HG03060 (cell line): ENCODE measurements around the gene MEIOB.
"Not testable (repeated sequence)": the region's sequence is repeated elsewhere in the genome, so short reads cannot be mapped to it uniquely, and the experiment has no call there.

Experiments
- ATAC-seq: cut with Tn5 transposase; IDR thresholded peaks from one replicate; pipeline ENCODE4 v1.9.1; 2021; ENCODE audit warnings: low read depth, moderate number of reproducible peaks; ENCODE audit not compliant: unreplicated experiment

Gene MEIOB

DNA sequence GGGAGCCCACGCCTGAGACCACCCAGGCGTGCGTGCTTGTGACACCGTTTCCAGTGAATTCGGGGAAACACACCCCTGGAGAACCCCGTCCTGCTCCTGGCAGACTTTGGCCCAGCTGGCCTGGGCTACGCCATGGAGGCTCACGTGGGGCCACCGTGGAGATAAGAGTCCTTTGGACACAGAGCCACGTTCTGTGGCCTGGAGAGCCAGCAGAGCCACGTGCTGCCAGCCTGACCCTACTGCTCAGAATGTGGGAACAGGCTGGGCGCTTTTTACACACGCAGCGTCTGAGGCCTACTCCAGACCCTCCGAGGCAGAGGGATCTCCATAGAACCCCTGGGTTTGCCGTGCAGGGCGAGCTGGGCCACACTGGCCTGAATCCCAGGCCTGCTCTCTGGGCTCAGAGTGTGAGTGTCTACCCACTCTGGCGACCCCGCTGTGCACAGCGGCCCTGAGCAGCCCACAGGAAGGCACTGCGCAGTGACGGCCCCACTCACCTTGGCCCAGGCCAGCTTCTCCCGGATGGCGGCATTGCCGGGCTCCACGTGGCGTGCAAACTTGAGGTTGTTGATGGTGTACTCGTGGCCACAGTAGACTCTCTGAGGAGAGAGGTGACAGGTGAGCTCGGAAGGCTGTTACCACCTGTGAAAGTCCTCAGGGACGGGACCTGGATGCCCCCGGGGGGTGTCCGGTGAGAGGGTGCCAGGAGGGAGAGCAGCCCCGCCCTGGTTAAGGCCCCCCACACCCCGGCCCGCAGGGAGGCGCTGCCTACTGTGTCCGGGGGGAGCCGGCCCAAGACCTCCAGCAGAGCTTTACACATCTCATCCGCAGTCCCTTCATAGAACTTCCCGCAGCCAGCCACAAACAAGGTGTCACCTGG is 55.3 kb downstream of the MEIOB start:
- no peak for ATAC-seq

DNA sequence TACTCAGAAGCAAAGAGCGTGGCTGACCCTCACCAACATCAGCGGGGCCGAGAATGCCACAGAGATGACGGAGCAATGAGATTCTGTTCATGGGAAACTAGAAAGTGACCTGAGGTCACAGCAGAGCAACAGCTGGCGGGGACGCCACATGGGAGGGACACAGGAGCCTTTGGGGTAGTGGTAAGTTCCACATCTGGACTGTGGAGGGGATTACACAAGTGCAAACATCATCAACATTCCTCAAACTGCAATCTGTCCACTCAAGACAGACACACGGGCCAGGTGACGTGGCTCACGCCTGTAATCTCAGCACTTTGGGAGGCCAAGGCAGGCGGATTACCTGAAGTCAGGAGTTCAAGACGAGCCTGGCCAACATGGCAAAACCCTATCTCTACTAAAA is 56.5 kb downstream of the MEIOB start:
- no peak for ATAC-seq

DNA sequence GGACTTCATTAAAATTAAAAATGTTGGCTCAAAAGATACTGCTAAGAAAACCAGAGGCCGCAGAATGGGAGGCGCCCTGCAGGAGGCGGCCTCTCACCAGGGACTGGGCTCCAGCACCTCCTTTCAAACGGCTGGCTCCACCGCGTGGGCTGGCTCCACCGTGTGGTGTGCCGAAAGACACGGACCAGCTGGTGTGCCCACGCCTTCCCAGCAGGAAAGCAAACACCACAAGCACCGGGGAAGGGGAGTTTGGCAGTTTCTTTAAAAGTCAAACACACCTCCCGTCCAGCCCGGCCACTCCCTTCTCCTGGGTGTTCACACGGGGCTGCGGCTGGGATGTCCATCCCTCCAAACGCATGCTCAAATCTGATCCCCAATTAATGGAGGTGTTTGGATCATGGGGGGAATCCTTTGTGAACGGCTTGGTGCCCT is 59.2 kb downstream of the MEIOB start:
- ATAC-seq = no peak

DNA sequence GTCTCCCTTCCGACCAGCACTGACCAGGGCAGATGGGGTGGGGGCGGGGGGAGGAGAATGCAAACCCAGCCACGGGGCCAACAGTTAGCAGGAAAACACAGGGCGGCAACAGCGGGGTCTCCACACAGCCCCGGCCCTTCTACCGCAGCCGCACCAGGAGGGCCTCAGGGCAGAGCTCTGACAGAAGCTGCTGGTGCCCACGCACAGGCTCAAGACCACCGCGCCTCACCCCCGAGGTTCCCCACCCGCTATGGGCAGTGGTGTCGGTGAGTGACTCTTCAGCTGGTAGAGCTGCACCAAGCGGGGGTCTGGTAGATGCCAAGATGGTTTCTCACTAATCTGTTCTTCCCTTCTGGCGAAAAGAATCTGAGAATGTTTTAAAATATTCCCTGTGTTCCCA is 61.4 kb downstream of the MEIOB start:
- no peak for ATAC-seq

DNA sequence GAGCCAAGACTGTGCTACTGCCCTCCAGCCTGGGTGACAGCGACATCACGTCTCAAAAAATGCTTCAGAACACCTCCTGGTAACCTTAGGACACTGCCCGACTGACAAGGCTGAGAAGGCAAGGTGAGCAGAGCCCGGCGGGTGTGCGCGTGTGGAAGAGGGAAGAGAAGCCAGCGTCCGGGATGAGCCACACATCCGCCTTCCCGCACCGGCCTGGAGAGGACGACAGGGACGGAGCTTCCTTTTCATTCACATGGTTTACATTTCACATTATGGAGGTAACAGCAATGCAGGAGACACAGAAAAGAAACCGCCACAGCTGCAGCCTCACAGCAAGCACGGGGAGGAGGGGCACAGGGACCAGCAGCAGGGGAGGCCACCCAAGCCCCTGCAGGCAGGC is 61.9 kb downstream of the MEIOB start:
- ATAC-seq = no peak

DNA sequence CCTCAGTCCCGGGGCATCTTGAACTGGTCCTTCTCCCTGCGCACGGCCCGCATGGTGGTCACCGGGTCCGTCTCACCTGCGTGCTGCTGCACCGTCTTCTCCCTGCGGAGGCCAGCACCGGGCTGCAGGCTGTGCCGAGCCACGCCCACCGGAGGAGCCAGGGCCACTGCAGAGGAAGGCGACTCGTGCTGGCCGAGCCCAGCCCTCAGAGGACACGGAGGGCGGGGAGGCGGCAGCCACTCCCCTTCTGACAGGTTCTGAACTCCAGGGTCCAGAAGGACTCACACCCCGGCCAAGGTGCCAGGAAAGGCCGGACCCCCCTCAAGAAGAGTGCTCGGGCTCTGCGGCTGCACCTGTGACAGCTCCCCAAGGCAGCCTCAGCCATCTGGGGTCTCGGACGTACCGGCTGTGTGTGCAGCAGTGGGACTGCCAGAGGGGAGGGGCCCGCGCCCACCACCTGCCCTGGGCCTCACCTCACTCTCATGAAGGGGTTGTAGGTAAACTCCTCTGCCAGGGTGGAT is 62.6 kb downstream of the MEIOB start:
- no peak for ATAC-seq

DNA sequence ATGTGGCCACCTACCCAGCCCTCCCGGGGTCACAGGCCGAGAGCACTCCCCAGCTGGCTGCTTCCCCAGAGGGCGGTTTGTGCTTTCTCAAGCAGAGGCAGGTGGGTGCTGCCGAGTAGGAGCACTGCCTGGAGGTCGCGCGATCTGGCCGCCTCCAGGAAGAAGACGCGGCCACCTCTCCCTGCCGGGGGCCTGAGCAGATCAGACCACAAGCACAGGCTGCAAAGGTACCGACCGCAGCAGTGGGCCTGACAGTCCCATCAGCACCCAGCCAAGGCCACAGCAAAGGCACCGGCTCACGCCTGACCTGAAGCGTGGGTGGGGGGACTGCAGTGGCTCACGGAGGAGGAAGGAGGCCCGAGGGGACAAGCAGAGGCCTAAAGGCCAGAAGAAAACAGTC is 63.3 kb downstream of the MEIOB start:
- ATAC-seq = no peak

DNA sequence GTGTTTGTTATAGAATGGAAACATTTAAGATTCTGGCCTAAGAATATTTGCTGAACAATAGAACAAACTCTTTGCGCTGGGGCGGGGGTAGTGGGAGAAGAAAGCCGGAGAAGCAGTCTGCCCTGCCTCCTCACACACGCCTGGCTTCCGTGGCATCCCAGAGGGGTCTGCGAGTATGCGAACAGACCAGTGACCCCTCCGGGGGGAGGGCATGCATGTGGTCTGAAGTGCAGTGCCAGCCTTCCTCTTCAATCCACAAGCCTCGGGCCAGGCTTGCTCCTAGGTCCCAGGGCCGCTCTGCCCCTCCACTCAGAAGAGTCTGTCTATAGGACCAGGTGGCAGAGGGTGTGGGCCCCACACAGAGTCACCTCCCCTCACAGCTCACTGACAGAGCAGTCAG is 64.3 kb downstream of the MEIOB start:
- no peak for ATAC-seq

DNA sequence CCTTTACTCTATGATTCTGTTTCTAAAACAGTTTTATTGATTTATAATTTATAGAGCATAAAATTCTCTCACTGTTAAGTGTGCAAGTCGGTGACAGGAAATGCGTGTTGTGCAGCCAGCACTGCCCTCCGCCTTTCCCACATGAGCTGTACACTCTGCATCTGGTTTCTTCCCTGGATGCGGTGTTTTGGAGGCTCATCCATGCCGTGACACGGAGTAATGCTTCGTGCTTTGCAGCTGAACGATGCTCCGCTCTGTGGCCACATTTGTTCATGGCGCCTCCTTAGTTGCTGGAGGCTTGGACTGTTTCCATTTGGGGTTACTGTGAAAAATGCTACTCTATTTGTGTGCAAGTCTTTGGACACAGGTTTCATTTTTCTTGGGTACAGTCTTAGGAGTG is 71.3 kb downstream of the MEIOB start:
- no peak for ATAC-seq

DNA sequence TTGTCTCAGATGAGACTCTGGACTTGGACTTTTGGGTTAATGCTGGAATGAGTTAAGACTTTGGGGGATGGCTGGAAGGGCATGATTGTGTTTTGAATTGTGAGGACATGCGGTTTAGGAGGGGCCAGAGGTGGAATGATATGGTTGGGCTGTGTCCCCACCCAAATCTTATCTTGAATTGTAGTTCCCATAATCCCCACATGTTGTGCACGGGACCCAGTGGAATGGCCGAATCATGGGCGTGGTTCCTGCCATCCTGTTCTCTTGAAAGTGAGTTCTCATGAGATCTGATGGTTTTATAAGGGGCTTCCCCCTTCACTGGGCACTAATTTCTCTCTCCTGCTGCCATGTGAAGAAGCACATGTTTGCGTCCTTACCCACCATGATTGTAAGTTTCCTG is 72.7 kb downstream of the MEIOB start:
- not testable (repeated sequence) for ATAC-seq

DNA sequence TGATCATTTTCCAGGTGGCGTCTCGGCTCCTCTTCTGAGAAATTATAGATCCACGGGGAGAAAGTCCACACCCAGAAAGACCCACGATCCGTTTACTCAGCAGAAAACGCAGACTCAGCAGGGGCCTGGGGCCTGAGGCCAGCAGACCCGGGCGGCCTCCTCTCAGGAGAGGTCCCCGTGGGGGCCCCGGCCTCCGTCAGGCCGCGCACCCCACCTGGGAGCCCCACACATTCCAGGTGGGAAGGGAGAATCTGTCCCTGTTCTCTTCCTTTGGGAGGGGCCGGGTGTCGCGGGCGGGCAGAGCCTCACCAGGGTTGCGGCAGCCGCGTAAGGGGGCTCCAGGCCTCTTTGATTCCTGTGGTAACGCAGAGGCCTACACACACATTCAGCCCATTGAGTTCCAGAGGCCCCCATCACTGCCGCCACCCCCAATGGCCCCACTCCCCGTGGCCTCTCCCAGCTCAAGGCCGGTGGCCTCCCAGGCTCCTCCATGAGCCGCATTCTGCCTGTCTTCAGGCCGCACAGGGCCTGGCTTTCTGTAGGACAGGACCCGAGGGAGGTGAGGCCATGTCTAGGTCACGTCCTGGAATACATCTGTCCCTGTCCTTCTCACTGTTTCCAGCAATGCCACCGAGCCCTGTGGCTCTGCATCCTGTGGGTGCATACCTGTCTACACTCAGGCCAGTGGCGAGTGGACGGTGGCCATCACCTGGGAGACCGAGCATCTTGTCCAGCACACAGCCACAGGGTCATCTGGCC is 76.9 kb downstream of the MEIOB start:
- ATAC-seq = no peak

DNA sequence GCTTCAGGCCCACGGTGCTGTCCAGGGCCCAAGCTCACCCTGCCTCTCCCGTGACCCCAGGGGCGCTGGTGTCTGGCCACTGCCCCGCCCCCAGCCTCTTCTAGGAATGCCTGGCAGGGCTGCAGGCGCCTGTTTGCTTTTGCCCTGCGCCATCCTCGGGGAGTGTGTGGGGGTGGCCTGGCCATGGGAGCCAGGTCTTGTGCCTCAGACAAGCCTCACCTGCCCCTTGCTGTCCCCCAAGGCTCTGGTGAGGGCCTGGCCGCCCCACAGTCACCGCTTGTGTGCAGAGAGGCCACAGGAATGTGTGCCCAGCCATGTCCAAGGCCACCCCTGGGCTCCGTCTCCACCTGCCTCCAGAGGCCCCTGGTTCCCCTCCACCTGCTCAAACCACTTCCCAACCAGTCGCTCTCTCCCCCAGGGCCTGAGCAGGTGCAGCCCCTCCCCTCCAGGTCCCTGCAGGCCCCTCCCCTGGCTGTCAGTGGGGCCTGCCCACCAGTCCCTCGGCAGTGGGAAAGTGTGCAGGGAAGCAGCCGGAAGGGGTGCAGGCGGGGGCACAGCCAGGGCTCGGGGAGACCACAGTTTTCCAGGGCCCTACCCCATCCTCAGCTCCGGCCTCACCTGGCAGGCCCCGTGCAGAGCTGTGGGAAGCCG is 77.6 kb downstream of the MEIOB start:
- no peak for ATAC-seq

DNA sequence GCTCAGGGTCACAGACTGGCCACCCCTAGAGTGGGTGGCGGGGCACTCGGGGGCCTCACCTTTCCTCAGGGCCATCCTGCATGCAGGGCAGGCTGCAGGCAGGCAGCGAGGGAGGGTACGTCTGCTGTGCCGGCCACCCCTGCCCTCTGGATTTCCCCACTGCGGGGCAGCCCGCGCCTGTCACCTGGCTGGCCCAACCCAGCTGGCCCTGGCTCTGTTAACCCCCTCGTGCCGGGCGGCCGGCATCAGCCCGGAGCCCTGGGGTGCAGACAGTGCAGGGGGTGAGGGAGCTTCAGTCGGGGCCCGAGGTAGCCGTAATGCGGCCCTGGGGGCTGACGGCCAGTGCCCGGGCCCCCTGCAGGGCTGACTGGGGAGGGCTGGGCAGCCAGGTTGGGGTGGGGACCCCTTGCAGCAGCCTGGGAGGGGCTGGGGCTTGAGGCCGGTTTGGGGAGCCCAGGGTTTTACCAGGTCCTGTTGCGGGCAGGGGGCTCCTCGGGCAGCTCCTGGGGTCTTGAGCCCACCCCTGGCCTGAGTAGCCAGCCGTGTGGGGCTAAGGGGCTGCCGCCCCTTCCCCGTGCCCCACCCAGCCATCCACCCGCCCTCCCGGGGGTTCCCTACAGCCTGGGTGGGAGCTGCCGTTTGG is 78.3 kb downstream of the MEIOB start, which contains the start of gene IGFALS:
IGFALS (minus strand) TSS at position 128 of the 643 bp plus-strand sequence; CDS start at position 75, 53 bp downstream.
- ATAC-seq = no peak

DNA sequence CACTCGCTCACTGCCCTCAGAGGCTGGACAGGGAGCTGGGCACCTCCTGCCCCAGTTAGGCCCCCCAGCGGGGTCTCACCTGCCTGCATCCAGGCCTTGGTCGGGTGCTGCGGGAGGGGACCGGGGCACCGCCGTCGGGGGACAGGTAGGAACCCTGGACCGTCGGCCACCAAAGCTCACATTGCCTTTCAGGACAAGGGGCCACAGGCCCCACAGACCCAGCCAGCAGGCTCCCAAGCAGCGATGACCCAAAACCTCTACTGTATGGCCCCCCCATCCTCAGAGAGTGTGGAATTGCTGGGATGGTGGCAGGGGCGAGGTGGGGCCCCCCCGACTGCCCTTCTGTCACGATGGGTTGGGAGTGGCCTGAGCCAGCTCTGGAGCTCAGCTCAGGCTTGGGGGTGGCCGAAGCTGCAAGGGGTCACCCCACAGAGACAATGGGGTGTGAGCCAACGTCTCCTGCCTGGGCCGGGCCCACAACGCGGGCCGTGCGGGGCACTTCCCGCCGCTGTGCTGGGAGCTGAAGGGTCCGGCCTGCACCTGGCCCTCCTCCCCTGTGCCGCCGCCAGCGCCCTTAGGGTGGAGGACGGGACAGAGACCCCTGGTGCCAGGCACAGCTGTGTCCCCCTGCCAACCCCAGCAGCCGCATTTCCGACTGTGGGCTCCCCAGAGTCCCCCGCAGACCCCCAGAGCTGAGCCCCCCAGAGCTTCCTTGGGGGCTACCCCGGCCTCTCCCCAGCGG is 79.0 kb downstream of the MEIOB start:
- no peak for ATAC-seq

DNA sequence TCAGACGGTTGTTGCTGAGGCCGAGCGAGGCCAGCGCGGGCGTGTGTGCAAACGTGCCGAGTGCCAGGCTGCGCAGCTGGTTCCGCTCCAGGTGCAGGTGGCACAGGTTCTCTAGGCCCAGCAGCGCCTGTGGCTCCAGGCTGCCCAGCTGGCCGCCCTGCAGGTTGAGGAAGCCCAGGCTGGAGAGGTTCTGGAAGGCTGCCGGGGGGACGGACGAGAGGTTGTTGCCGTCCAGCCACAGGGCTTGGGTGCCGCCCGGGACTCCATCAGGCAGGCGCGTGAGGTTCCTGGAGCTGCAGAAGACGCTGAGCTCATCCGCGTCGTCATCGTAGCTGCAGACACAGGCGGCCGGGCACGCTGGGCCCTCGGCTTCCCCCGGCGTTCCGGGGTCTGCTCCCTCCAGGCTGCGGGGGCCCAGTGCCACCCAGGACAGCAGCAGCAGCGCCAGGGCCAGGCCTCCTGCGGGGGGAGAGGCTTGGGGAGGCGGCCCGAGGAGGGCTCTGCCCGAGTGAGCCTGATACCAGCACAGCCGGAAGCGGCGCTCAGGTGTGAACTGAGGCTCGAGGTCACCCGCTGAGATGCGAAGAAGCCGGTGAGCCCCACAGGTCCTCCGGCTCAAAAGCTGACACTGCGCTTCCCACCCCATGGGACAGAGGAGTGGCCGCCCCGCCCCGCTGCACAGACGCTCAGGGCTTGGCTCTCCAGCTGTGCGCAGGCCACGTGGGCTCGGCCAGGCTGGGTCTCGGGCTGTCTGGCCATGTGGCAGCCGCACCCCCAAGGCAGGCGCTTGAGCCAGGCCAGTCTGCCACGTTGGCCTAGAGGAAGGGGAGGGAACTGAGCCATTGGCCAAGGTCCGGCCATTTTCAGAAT is 79.8 kb downstream of the MEIOB start:
- ATAC-seq = no peak

DNA sequence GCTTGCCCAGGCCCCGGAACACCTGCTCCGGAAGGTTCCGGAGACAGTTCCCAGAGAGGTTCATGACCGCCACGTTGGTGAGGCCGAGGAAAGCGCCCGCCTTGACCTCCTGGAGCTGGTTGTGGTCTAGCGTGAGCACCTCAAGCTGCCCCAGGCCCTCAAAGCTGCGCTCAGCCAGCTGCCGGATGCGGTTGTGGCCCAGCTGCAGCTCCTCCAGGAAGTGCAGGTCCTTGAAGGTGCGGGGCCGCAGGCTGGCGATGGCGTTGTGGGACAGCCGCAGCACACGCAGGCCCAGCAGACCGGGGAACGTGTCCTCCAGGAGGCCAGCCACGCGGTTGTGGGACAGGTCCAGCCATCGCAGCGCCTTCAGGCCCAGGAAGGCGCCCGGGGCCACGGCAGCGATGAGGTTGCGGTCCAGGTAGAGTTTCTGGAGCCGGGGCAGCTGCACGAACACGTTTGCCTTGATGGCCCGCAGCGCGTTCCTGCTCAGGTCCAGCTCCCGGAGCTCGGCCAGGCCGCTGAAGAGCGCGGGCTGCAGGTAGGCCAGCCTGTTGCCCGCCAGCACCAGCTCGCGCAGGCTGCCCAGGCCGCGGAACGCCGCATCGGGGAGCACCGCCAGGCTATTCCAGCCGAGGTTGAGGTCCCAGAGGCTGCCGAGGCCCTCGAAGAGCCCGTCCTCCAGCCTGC is 80.6 kb downstream of the MEIOB start:
- ATAC-seq = no peak

DNA sequence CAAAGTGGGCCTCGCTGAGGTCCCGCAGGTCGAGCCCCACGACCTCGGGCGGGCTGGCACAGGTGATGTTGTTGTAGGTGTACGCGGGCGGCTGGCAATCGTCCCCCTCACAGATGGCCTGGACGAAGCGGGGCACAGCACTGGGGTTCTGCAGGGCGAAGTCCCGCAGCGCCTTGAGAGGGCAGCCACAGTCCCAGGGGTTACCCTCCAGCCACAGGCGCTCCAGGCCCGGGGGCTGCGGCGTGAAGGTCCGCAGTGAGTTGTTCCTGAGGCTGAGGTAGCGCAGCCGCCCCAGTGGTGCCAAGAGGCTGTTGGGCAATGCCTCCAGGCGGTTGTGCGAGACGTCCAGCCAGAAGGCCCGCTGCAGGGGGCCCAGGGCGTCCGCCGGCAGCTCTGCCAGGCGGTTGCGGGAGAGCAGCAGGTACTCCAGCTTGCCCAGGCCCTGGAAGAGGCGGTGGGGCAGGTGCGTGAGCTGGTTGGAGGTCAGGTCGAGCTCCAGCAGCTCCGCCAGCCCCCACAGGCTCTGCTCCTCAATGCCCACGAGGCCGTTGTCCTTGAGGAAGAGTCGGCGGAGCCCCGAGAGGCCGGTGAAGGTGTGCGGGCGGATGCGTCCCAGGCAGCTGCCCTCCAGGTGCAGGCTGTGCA is 81.2 kb downstream of the MEIOB start:
- no peak for ATAC-seq

DNA sequence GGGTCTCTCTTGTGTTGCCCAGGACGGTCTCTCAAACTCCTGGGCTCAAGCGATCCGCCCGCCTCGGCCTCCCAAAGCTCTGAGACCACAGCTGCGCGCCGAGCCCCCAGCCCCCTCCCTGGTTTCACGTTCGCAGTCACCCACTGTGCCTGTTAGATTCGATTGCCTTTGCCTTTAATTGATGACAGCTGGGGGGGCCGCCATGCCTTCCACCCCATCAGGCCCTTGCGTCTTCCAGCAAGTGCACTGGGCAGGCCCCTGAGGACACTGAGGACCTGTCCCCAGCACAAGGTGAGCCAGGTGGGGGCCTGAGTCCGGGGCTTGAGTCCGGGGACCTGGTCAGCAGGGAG is 81.7 kb downstream of the MEIOB start:
- ATAC-seq = no peak
